Right hindlimb (tissue), 1 donor: ENCODE results near the gene ZBTB45.
"Not testable (repeated sequence)": the region's sequence is repeated elsewhere in the genome, so short reads cannot be mapped to it uniquely, and the experiment has no call there.

Experiments
- DNase-seq: peaks from one replicate; pipeline ENCODE4 v3.0.0-alpha.2; 2018

ZBTB45 gene

DNA sequence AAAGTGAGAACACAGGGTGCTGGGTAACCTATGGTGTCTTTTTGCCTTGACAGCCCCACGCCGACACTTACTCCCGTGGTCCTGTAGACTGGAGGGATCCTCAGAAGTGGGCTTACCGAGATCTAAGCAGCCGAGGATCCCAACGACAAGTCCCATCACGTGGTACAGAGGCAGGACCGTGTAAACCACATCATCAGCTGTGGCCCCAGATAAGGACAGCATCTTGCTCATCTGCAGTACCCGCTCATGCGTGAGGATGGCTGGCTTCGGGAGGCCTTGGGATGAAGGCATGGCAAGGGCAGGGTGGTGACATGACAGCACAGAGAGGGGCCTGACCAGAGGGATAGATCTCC, 9.9 kb downstream of the ZBTB45 start:
- no peak for DNase-seq

DNA sequence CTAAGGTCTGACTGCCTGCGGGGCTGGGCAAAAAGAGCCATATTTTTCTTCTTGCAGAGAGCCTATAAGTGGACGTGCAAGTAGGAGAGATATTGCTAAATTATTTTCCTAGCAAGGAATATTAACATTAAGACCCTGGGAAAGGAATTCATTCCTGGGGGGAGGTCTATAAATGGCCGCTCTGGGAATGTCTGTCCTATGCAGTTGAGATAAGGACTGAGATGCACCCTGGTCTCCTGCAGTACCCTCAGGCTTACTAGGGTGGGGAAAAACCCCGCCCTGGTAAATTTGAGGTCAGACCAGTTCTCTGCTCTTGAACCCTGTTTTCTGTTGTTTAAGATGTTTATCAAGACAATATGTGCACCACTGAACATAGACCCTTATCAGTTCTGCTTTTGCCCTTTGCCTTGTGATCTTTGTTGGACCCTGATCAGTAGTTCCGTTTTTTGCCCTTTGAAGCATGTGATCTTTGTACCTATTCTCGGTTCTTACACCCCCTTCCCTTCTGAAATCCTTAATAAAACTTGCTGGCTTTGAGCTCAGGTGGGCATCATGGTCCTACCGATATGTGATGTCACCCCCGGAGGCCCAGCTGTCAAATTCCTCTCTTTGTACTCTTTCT, 11.9 kb downstream of the ZBTB45 start:
- not testable (repeated sequence) for DNase-seq

DNA sequence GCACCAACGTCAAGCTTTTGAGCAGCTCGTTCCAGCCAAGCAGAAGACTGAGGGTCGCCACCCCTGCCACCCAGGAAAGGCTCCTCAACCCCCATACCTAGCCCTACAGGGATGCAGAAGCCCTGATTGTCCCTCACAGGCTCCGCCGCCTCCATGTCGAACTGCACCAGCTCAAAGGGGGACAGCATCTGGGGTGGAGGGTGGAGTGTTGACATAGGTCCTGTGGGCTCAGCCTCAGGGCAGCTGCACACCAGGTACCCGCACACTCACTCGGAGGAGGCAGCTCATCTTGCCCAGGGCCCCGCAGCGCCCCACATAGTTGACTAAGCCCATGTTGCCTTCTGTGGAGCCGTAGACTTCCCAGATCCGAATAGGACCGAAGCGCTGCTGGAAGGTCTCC, 19.4 kb downstream of the ZBTB45 start:
- no peak for DNase-seq

DNA sequence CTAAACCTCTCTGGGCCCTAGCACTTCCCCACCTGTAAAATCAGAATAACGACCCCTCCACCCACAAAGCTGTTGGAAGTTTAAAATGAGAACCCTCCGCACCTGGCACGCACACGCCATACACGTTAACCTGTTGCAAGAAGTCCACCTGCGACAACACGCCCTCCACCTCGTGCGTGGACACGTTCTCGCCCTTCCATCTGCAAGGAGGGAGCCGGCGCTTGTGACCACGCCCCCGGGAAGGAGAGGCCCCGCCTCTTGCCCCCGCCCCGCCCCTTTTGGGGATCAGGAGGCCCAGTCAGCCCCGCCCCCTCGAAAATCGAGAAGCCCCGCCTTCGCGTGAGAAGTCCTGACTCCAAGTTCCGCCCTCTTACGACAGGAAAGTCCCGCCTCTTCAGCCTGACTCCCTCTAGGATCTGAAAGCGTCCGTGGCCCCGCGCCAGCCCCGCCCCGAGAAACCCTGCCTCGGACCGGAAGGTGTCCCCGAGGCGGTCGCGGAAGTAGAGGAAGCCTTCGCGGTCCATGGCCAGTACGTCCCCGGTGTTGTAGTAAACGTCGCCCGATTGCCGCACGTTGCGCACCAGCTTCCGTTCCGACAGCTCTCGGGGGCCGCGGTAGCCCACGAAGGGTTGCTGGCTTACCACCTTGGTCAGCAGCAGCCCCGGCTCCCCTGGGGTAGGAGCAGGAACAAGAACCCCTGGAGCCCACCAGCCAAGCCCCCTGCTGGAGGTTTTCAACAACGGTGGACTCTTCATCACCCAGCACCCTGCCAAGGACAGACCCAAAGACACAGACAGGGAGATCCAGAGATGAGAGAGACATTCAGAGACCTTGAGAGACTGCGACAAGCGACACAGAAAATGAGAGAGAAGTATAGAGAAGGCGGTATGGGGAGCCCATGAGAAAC, 20.3 kb downstream of the ZBTB45 start:
- DNase-seq, result peak; percentile 98

DNA sequence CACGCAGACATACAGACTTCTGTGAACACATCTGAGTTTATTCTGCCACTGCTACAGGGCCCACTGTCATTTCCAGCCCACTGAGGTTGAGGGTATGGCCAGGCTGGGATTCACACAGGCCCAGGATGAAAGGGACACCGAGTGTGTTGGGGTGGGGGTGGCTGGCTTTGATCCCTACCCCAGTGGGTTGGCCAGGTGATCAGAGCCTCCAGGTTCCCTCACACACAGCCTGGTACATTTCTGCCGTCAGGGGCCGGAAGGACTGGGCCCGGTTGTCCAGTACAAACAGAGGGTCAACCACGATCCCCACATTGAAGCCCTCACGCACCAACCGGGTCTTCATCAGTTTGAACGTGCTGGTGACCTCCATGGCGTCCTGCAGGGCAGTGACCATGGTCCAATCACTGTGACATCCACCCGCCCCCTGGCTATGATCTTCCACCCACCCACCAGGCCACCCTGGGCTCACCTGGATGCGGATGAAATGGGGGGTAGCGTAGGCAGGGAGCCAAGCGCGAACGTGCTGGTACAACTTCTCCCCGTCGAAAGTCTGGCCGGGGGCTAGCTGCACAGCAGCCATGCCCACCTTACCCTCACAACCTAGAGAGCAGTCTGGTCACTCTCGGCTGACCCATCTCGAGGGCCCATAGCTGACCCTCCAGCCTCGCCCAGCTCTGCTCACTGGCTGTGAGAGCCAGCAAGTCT, 21.1 kb downstream of the ZBTB45 start:
- no peak for DNase-seq

DNA sequence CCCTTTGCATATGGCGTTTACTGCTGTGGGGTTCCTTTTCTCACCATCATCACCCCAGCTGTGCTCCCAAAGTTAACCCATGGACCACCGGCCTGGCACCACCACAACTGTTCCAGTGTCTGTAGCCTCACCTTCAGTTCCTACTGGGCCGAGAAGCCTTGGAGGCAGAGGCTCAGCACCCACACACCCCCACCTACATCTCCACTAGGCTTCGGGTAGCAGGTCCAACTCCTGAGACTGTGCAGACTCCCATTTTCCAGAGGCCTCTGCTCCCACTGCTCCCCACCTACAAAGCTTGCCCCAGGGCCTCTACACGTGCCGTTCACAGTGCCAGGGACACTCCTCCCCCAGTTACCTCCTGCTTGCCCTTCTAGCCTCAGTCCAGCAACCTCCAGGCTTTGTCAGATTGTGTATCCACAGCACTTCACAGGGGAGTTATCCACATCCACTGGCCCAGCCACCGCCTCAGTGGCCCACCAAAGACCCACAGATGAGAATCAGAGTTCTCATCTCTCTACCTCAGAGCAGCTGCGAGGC, 21.9 kb downstream of the ZBTB45 start:
- no peak for DNase-seq

DNA sequence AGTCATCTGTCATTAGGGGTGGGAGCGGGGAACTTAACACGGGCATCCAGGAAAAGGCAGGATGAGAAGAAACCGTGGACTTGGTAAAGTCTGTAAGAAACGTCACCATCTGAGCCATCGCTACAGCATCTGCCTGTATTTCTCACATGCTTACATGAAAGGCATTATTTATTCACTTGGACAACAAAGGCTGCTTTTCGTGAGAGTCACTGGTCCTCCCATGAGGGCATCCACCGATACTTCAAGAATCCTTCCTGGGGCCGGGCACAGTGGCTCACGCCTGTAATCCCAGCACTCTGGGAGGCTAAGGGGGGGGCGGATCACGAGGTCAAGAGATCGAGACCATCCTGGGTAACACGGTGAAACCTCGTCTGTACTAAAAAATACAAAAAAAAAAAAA, 27.3 kb downstream of the ZBTB45 start:
- DNase-seq, result no peak

DNA sequence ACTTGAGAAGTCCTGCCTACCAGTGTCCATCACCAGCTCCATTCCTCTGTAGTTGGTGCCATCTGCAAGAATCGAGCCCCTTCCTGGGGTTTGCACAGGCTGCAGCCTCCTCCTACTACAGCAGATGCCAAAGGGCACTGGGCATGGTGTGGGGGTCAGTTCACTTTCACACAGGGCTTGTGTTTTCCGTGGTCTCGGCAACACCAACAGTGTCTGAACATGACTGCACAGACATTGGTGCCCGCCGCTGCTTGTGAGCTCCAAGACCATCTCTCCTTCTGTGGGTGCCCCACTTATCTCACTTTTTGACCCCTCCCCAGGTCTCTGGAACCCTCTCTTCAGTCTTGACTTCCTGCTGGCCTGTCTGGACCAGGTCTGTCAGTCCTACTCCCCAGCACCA, 28.2 kb downstream of the ZBTB45 start:
- no peak for DNase-seq

DNA sequence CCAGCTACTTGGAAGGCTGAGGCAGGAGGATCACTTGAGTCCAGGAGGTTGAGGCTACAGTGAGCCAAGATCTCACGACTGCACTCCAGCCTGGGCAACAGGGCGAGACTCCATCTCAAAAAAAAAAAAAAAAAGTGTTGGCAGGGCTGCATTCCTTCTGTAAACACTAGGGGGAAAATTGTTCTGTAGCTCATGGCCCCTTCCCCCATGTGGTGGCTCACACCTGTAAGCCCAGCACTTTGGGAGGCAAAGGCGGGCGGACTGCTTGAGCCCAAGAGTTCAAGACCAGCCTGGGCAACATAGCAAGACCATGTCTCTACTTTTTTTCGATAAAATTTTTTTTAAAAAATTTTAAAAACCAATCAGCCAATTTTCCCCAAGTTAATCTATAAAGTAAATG, 35.3 kb downstream of the ZBTB45 start:
- DNase-seq, result not testable (repeated sequence)

DNA sequence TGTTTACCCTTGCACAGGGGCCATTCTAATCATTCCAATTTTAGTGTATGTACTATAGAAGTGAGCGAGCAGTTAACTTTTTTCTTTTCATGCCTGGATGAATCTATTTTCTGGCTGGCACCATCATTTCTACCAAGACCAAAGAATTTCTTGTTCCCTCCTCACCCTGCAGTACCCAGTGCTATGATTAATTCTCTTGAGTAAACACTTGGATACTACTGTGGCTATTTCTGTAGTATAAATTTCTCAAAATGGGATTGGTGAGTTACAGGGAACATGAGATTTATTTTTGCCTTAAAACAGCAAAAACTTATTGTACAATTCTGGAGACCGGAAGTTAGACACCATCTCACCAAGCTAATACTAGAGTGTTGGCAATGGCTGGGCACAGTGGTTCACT, 35.8 kb downstream of the ZBTB45 start:
- no peak for DNase-seq

DNA sequence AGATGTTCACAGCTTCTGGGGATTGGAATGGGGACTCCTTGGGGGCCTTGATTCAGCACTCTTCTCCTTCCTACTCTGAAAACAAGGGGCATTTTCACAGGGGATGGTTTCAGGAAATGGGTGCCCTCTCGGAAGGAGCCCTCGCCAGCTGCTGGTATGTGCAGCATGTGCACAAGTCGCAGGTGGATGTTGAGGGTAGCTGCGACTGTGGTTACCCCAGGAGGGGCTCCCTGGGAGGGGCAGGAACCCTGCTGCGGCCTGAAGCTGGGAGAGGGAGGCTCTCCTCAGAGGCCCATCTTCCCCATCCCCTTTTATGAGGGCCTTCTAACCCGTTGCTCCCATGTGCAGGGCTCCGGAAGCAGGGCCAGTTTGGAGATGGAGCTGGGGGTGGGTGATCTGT, 37.2 kb downstream of the ZBTB45 start:
- DNase-seq, result no peak

DNA sequence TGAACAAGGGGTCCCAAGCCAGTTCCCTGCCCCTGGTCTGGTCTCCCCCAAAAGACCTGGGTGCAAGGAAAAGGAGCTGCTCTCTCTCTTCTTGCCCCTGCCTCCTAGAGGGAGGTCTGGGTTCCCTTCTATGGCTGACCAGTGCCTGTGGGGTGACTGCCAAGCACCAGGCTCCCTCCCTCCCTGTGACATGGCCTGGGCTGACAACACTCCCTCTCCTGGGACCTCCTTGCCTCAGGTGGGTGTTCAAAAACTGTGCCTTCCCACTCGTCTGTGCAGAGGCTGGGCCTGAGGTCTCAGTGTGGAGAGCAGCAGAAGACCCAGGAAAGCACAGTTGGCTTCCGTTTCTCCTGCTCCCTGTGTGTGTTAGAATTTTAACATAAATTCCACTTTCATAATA, 38.8 kb downstream of the ZBTB45 start:
- DNase-seq, result no peak

DNA sequence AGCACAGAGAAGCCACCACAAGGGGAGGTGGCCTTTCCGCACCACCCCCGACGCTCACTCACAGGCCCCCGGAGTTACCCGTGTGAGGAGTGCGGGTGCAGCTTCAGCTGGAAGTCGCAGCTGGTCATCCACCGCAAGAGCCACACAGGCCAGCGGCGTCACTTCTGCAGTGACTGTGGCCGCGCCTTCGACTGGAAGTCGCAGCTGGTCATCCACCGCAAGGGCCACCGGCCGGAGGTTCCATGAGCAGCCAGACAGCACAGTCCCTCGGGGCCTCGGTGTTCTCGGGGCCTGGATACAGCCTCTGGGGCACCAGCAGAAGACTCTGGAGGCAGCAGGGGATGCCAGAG, 39.2 kb downstream of the ZBTB45 start:
- DNase-seq, result no peak

DNA sequence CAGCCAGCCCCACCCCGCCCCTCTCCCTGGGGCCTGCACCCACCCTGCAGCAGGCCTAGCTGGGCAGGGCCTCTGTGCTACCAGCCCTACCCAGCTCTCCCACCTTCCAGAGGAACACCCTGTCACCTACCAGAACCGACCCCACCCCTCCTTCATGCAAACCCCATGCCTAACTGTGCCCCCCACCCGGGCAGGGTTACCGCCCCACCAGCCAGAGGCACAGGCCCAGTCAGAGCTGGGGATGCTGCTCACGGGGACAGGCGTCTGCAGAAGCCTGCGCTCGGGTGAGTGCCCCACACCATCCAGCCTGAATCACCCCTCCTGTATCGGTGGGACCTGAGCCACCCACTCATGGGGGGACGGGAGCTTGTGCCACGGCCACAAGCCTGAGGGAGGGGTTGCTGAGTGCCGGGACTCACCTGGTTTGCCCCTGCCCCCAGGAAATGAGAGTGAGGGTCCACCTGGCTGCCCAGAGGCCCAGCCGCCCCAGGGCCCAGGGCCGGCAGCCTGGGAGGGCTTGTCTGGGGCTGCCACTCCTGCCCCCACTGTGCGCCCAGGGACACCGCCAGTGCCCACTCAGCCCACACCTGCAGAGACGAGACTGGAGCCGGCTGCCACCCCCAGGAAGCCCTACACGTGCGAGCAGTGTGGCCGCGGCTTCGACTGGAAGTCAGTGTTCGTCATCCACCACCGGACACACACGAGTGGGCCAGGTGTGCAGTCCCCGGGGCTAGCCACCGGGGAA, 39.7 kb downstream of the ZBTB45 start:
- DNase-seq, result no peak

DNA sequence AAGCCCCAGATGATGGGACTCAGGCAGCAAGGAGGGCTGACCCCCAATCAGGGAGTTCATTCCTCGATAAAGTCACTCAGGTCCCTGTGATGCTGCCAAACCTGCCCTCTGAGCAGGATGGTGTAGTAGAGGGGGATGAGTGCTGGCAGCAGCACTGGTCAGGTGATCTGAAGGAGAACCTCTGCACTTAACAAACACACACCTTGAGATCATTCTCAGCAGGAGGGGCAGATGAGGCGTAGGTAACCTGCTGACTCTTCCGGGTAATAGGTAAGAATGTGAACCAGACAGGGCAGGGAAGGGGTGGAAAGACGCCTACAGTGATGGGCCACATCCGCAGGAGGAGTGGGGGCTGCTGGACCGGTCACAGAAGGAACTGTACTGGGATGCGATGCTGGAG, 40.3 kb downstream of the ZBTB45 start:
- DNase-seq, result no peak

DNA sequence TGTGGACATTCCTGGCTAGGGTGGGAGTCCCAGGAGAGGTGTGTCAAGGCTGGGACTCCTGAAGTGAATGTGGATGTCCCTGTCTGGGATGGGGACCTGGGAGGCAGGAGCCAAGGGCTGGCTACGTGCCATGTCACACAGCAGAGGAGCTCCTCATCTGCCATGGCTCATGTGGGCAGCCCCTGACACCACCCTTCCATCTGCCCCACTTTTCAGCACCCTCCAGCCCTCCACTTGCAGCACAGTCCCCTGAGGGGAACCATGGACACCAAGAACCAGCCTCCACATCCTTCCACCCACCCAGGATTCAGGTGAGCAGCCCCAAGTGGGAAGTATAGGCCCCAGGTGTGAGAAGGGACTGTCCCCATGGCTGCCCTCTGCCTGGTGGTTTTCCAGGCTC, 41.7 kb downstream of the ZBTB45 start:
- no peak for DNase-seq

DNA sequence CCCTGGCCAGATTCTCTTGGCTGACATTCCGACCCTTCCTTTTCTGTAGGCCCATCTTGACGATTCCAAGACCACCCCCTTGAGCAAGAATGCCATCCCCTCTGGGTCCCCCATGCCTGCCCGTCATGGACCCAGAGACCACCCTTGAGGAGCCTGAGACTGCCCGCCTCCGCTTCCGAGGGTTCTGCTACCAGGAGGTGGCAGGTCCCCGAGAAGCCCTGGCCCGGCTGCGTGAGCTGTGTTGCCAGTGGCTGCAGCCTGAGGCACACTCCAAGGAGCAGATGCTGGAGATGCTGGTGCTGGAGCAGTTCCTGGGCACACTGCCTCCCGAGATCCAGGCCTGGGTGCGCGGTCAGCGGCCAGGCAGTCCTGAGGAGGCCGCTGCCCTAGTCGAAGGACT, 42.5 kb downstream of the ZBTB45 start:
- DNase-seq, result no peak

DNA sequence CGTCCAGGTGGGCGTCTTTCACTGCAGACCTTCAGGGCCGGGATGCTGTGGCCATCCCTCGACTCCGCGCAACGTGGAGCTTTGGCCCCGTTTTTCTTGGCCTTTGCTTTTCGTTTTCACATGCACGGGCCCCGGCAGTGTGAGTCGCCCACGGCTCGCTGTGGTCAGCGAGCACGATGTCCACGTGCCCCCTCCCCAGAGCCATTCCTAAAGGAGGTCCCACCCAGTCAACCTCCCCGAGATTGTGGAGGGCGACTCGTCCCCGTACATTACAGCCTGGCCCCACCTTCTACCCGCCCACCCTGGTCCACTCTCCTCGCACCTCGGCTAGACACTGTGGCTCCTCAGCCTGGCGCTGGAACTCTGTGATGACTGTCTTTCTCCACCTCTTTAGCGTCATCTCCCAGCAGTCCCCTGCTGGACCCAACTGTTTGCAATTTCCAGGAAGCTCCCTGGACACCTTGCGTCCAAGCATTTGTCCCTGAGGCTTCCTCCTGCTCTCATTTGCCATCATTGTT, 43.1 kb downstream of the ZBTB45 start:
- DNase-seq, result no peak

DNA sequence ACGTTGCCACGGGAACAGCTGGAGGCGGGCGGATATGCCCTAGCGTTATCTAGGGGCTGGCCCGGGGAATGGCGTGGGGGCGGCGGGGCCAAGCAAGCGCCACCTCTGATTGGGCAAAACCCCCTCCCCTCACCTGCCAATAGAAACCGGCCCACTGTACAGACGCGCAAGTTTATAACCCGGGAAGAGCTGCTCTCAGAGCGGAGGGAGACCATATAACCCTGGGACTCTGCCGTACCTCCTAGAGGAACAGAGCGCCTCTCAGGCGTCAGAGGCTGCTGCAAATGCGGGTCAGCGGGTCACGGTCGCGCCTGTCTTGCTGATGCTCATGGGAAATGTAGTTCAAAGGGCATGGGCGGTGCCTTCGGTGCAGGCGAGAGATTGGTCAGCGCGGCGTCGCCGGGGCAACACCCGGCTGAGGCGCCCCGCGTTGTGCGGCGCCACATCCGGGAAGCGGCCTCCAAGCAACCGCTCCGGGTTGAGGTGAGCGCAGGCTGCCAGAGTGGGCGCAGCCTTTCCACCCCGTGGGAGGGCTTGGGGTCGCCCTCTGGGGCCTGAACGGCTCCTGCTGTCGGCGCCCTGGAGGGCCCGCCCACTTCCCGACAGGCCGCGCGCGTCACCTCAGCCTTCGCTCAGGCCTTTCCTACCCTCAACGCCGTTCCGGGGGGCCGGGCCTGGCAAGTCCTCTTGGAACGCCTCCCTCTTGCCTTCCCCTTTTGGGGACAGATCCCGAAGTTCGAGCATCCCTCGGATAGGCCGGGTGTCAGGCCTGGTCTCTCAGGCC, 43.7 kb downstream of the ZBTB45 start, which contains the start of gene ZNF446:
ZNF446 (plus strand) TSS at position 639 of the 784 bp plus-strand sequence. CDS start 867 bp downstream, outside the sequence.
- peak; percentile 98 for DNase-seq

DNA sequence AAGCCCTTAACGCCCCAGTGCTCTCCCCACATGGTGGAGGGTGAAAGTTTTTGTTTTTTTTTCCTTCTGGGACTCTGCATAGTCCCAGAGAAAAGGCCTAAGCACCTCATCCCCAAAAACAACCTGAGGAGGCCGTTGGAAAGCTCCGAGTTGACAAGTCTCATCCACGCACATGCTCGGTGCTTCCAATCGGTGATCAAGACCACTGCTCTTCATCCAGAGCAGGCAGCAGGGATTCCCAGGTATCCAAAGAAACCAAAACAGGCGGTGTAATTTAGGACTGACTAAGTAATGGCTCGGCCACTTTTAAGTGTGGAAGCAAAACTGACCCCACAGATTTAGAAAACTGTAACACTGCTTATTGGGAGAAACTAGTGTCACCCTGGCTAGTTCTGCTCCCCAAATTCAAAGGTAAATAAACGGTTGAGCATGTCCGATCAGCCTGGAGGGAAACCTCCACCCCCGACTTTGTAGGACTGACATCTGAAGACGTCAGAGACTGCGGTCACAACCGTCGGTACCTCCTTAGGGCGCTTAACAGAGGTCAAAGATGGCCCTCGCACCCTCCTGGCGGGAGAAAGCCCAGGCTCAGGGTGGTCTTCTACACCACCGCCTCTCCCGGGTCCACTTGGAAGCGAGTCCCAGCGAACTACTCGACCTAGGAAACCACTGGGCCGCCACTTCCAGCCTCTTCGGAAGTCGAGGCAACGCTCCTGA, 44.5 kb downstream of the ZBTB45 start:
- DNase-seq, result no peak
